ENCODE measurements around the gene RDX. TPM values are rescaled to one million over a fixed set of nuclear protein-coding genes. Genes with fewer than 3 reads are reported as not detected.

RDX gene
- total and polyA plus RNA-seq, 2 donors (not counting 1 experiment from before 2014, with no cell fraction given) = 52.7 to 93.1 TPM

DNA sequence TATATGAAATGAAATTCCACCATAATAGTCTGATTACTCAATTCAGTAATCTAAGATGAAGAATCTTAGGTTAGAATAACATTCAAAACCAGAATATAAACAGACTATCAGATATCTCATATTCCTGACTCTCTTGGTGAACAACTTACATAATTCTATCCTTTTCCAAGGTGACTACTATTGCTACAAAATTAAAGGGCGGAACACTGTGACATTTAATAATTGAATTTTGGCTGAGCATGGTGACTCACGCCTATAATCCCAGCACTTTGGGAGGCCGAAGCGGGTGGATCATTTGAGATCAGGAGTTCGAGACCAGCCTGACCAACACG lies 34.4 kb downstream of the RDX start:
- H3K4me3 ChIP-seq (replicated peaks in 1 of 4; ENCODE audit: control extremely low read depth in 1 of 4, insufficient read depth in 1 of 4, low read depth in 3 of 4, low read length in 4 of 4) = no peak overlapping the region
- no peaks in the 10 kb centered on the region for H4K20me1 ChIP-seq (ENCODE audit: control insufficient read depth, extremely low read depth, insufficient read depth, low read length)
- H3K27ac ChIP-seq (ENCODE audit: insufficient read depth, low read length) = no peak overlapping the region
- no peak overlapping the region for H3K9ac ChIP-seq (ENCODE audit: insufficient read depth, low read length)
- peaks cover 1% of the 10 kb centered on the region for H3K79me2 ChIP-seq (ENCODE audit: control insufficient read depth, insufficient read depth, low read length)
- no peak overlapping the region for H2AFZ ChIP-seq (ENCODE audit: low read length)
- no peaks in the 10 kb centered on the region for H3K36me3 ChIP-seq (ENCODE audit: control insufficient read depth, insufficient read depth, low read length)
- no peaks in the 10 kb centered on the region for H3K9me3 ChIP-seq (ENCODE audit: control insufficient read depth, insufficient read depth, low read depth, low read length)
- no peaks in the 10 kb centered on the region for H3K4me1 ChIP-seq (ENCODE audit: control insufficient read depth, extremely low read depth, insufficient read depth, low read length)
- peak in 1 of 2 donors; percentile 9 for DNase-seq (ENCODE audit: low read depth in 2 of 2)
- H3K27me3 ChIP-seq (ENCODE audit: control insufficient read depth, insufficient read depth, low read length) = no peaks in the 10 kb centered on the region
- H3K4me2 ChIP-seq (ENCODE audit: extremely low read depth, insufficient read depth, low read length) = no peak overlapping the region
- TF ChIP-seq CTCF (conservative IDR thresholded peaks at IDR 0.05 in 1 of 2, IDR thresholded peaks at IDR 0.05 in 1 of 2; ENCODE audit: low read depth in 1 of 2, low read length in 2 of 2) (no peak), EZH2 (IDR thresholded peaks at IDR 0.05; ENCODE audit: low read length, missing control alignments) (no peak)

DNA sequence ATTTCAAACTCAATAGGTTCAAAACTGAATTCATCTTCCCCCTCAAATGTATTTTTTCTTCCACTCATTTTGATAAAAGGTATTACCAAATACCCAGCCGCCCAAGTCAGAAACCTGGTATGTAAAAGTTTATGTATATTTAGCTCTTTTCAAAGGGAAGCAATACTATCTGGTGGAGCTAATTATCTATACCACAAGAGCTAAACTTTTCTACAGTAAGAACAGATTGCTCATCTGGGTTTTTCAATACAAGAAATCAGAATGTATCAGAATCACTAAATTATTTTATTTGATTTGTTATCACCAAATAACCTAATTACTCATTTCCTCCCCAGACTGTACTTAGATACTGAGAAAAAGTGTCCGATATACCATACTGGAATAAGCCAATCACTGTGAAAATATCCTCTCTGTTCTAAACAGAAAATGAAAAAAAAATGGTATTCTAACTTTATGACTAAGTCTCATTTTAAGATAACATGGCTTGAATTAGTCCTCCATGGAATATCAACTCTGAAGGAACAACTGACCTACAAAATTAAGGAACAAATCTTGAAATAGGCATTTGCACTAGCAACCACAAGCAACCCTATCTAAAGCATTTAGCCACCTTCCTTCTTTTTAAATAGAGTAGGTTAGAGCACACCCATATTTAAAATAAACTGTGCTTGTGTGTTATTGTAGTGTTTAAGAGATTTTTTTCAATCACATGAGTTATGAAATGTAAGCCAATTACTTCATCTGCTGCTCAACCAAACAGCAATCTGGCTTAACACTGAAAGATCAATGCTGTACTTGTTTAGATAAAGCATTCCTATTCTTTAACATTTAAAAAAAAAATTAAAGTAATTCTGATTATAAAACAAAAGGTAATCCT lies 35.0 kb downstream of the RDX start:
- no peaks in the 10 kb centered on the region for H4K20me1 ChIP-seq (ENCODE audit: control insufficient read depth, extremely low read depth, insufficient read depth, low read length)
- H3K9ac ChIP-seq (ENCODE audit: insufficient read depth, low read length) = no peak overlapping the region
- H3K4me2 ChIP-seq (ENCODE audit: extremely low read depth, insufficient read depth, low read length) = no peak overlapping the region
- no peaks in the 10 kb centered on the region for H3K4me1 ChIP-seq (ENCODE audit: control insufficient read depth, extremely low read depth, insufficient read depth, low read length)
- H2AFZ ChIP-seq (ENCODE audit: low read length) = no peak overlapping the region
- DNase-seq (ENCODE audit: low read depth in 2 of 2) = peak; percentile 38 to 44
- no peaks in the 10 kb centered on the region for H3K79me2 ChIP-seq (ENCODE audit: control insufficient read depth, insufficient read depth, low read length)
- no peaks in the 10 kb centered on the region for H3K27me3 ChIP-seq (ENCODE audit: control insufficient read depth, insufficient read depth, low read length)
- no peak for TF ChIP-seq CTCF (conservative IDR thresholded peaks at IDR 0.05 in 1 of 2, IDR thresholded peaks at IDR 0.05 in 1 of 2; ENCODE audit: low read depth in 1 of 2, low read length in 2 of 2)
- TF ChIP-seq EZH2 (IDR thresholded peaks at IDR 0.05; ENCODE audit: low read length, missing control alignments) = no peak
- no peak overlapping the region for H3K27ac ChIP-seq (ENCODE audit: insufficient read depth, low read length)
- no peaks in the 10 kb centered on the region for H3K36me3 ChIP-seq (ENCODE audit: control insufficient read depth, insufficient read depth, low read length)
- no peaks in the 10 kb centered on the region for H3K9me3 ChIP-seq (ENCODE audit: control insufficient read depth, insufficient read depth, low read depth, low read length)
- no peak overlapping the region for H3K4me3 ChIP-seq (replicated peaks in 1 of 4; ENCODE audit: control extremely low read depth in 1 of 4, insufficient read depth in 1 of 4, low read depth in 3 of 4, low read length in 4 of 4)

GRCh38 chr11:110253525-110253924 lies 42.9 kb downstream of the RDX start:
- Histone ChIP-seq H3K79me2 (ENCODE audit: control insufficient read depth, insufficient read depth, low read length) (no peaks in the 10 kb centered on the region), H4K20me1 (ENCODE audit: control insufficient read depth, extremely low read depth, insufficient read depth, low read length) (no peaks in the 10 kb centered on the region), H3K4me3 (replicated peaks in 1 of 4; ENCODE audit: control extremely low read depth in 1 of 4, insufficient read depth in 1 of 4, low read depth in 3 of 4, low read length in 4 of 4) (no peak overlapping the region), H3K27me3 (ENCODE audit: control insufficient read depth, insufficient read depth, low read length) (no peaks in the 10 kb centered on the region), H3K4me2 (ENCODE audit: extremely low read depth, insufficient read depth, low read length) (no peak overlapping the region), H3K9me3 (ENCODE audit: control insufficient read depth, insufficient read depth, low read depth, low read length) (no peaks in the 10 kb centered on the region), H2AFZ (ENCODE audit: low read length) (no peak overlapping the region), H3K36me3 (ENCODE audit: control insufficient read depth, insufficient read depth, low read length) (peaks cover 2% of the 10 kb centered on the region), H3K9ac (ENCODE audit: insufficient read depth, low read length) (no peak overlapping the region), H3K4me1 (ENCODE audit: control insufficient read depth, extremely low read depth, insufficient read depth, low read length) (no peaks in the 10 kb centered on the region), H3K27ac (ENCODE audit: insufficient read depth, low read length) (no peak overlapping the region)
- no peak for DNase-seq (ENCODE audit: low read depth in 2 of 2)
- no peak for TF ChIP-seq CTCF (conservative IDR thresholded peaks at IDR 0.05 in 1 of 2, IDR thresholded peaks at IDR 0.05 in 1 of 2; ENCODE audit: low read depth in 1 of 2, low read length in 2 of 2)
- TF ChIP-seq EZH2 (IDR thresholded peaks at IDR 0.05; ENCODE audit: low read length, missing control alignments) = no peak

Data from fibroblast of lung (primary cell).